Tibial artery (tissue), 4 donors: ENCODE results near the gene HIF1A.
A peak's percentile ranks its signal among the peaks of the same experiment; 100 is the strongest.

Experiments used
- DNase-seq, 2 donors: peaks; one replicate each; pipeline ENCODE4 v3.0.0-alpha.2; 2019
- H3K27ac ChIP-seq, 2 donors: fragments of 200-600 bp; sonication (generic) in 1 of 2; 1 replicate in 1 of 2; 2 replicates in 1 of 2; pipeline ENCODE4 v1.5.1; 2018 to 2019; ENCODE audit warnings: mild to moderate bottlenecking in 1 of 2
- H3K27me3 ChIP-seq, 2 donors: fragments of 200-600 bp; sonication (generic) in 1 of 2; one replicate each; pipeline versions ENCODE4 v1.5.1 to v1.6.0; 2016 to 2019
- H3K36me3 ChIP-seq, 3 donors: fragments of 200-600 bp; sonication (generic) in 2 of 3; one replicate each; pipeline ENCODE4 v1.5.1; 2016 to 2019; ENCODE audit warnings: mild to moderate bottlenecking in 2 of 3
- H3K4me1 ChIP-seq, 4 donors: fragments of 200-600 bp; sonication (generic) in 2 of 4; 1 replicate in 3 of 4; 2 replicates in 1 of 4; pipeline ENCODE4 v1.5.1; 2016 to 2019
- H3K4me3 ChIP-seq, 2 donors: fragments of 200-600 bp; sonication (generic) in 1 of 2; 1 replicate in 1 of 2; 2 replicates in 1 of 2; pipeline ENCODE4 v1.5.1; 2018 to 2019; ENCODE audit warnings: mild to moderate bottlenecking in 2 of 2
- H3K9me3 ChIP-seq, 3 donors: fragments of 200-600 bp; sonication (generic) in 1 of 3; one replicate each; pipeline ENCODE4 v1.5.1; 2016 to 2019
- intact Hi-C: fragments of 100-400 bp; cut with DNase I; formaldehyde crosslinking; loops from one replicate; pipeline ENCODE4 v1.15.0; 2023; ENCODE audit warnings: low total_unique reads
- TF ChIP-seq, protein P1 (sequence below), 2 experiments: fragments of 200-600 bp in 1 of 2; fragments of 450-650 bp in 1 of 2; IDR thresholded peaks; one replicate each; pipeline ENCODE4 v1.5.1; 2017 to 2019; ENCODE audit warnings: antibody characterized with exemption in 2 of 2, mild to moderate bottlenecking in 1 of 2, moderate library complexity in 1 of 2

Gene HIF1A

DNA sequence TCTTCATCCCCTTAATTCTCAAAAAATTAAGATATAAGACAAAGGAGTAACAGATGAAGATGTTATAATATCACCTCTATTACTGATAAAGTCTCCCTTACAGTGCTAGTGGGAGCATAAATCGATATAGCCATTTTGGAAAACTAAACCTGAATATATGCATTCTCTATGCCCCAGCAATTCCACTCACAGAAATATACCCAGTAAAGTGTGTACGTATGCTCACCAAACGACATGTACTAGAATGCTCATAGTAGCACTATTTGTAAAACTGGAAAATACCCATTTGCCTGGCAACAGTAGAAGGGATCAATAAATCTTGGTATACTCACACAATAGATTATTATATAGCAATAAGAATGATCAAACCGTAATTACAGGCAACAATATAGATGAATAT lies 44.0 kb upstream of the HIF1A start:
- Histone ChIP-seq H3K4me3 (no peak overlapping the region), H3K27me3 (no peaks in the 10 kb centered on the region), H3K36me3 (no peaks in the 10 kb centered on the region), H3K4me1 (peaks cover 0 to 13% (median 4%) of the 10 kb centered on the region in 4 donors), H3K9me3 (no peaks in the 10 kb centered on the region), H3K27ac (no peak overlapping the region)
- intact Hi-C loops, result no loop called here
- TF ChIP-seq, protein P1, sequence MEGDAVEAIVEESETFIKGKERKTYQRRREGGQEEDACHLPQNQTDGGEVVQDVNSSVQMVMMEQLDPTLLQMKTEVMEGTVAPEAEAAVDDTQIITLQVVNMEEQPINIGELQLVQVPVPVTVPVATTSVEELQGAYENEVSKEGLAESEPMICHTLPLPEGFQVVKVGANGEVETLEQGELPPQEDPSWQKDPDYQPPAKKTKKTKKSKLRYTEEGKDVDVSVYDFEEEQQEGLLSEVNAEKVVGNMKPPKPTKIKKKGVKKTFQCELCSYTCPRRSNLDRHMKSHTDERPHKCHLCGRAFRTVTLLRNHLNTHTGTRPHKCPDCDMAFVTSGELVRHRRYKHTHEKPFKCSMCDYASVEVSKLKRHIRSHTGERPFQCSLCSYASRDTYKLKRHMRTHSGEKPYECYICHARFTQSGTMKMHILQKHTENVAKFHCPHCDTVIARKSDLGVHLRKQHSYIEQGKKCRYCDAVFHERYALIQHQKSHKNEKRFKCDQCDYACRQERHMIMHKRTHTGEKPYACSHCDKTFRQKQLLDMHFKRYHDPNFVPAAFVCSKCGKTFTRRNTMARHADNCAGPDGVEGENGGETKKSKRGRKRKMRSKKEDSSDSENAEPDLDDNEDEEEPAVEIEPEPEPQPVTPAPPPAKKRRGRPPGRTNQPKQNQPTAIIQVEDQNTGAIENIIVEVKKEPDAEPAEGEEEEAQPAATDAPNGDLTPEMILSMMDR (IDR thresholded peaks at IDR 0.05), result no peak
- DNase-seq, result no peak

DNA sequence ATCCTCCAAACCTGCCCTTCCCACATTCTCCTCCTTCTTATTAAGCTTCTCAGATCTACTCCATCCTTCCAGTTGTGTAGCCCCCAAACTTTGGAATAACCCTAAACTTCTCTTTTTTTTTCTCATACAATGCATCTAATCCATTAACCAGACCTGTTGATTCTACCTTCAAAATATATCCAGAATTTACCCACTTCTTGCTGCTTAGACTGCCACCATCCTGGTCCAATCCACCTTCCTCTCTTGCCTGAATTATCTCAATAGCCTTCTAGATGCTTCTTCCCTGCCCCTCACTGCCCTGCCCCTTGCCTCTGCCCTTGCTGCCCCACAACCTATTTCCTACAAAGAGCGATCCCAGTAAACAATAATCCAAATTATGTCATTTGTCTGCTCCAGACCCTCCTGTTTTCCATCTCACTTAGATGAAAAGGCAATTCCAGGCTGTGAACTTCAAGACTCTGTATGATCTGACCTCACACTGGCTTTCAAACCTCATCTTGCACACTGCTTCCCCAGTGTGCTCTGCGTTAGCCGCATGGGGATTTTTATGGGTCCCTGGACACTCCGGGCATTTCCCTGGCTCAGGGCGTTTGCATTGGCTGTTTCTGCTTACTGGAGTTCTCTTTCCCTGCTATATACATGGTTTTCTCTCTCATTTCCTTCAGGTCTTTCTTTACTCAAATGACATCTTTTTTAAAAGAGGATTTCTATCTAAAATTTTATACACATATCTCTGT lies 42.6 kb upstream of the HIF1A start:
- H3K27ac ChIP-seq, result no peak overlapping the region
- no peak overlapping the region for H3K4me3 ChIP-seq
- H3K27me3 ChIP-seq, result no peaks in the 10 kb centered on the region
- TF ChIP-seq, protein P1 (IDR thresholded peaks at IDR 0.05), result no peak
- no peak for DNase-seq
- no peaks in the 10 kb centered on the region for H3K36me3 ChIP-seq
- intact Hi-C loops, result no loop called here
- no peaks in the 10 kb centered on the region for H3K9me3 ChIP-seq
- peaks cover 0 to 13% (median 4%) of the 10 kb centered on the region in 4 donors for H3K4me1 ChIP-seq

GRCh38 chr14:61653507-61653906 lies 41.8 kb upstream of the HIF1A start:
- intact Hi-C loops, result no loop called here
- no peaks in the 10 kb centered on the region for H3K27me3 ChIP-seq
- H3K4me3 ChIP-seq, result no peak overlapping the region
- TF ChIP-seq, protein P1 (IDR thresholded peaks at IDR 0.05), result no peak
- no peaks in the 10 kb centered on the region for H3K9me3 ChIP-seq
- H3K36me3 ChIP-seq, result no peaks in the 10 kb centered on the region
- peak in 1 of 2 donors; percentile 42 for DNase-seq
- no peak overlapping the region for H3K27ac ChIP-seq
- peaks cover 0 to 13% (median 4%) of the 10 kb centered on the region in 4 donors for H3K4me1 ChIP-seq

DNA sequence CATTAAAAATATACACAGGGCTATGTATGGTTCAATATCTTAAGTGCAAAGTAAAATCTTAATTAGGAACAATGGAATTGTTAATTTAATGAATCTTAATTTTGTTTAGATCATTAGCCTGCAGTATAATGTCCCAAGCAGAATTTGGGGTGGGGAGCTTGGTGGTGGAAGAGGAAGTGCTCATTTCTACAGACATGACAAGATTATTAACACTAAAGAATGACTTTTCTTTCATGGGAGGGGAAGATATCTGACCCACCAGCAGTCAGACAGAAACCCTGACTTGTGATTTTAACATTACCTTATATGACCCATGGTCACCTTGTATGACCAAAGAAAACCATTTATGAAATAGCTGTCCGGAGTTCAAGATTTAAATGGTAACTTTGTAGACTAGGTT lies 41.3 kb upstream of the HIF1A start:
- H3K36me3 ChIP-seq, result no peaks in the 10 kb centered on the region
- intact Hi-C loops, result no loop called here
- H3K27me3 ChIP-seq, result no peaks in the 10 kb centered on the region
- no peak for DNase-seq
- no peaks in the 10 kb centered on the region for H3K9me3 ChIP-seq
- H3K4me1 ChIP-seq, result peaks cover 0 to 13% (median 4%) of the 10 kb centered on the region in 4 donors
- H3K27ac ChIP-seq, result no peak overlapping the region
- TF ChIP-seq, protein P1 (IDR thresholded peaks at IDR 0.05), result no peak
- no peak overlapping the region for H3K4me3 ChIP-seq

DNA sequence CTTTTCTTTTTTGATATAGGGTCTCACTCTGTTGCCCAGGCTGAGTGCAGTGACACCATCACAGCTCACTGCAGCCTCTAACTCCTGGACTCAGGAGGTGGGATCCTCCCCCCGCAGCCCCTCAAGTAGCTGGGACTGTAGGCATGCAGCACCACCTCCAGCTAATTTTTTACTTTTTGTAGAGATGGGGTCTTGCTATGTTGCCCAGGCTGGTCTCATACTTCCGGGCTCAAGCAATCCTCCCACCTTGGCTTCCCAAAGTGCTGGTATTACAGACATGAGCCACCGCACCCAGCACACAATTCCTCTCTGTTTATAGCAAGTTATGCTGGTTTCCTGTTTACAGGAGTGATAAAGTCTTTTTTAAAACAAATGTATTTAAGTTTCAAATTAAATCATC lies 39.5 kb upstream of the HIF1A start:
- Histone ChIP-seq H3K36me3 (no peaks in the 10 kb centered on the region), H3K4me1 (peaks cover 0 to 21% (median 7%) of the 10 kb centered on the region in 4 donors), H3K9me3 (no peaks in the 10 kb centered on the region), H3K27ac (no peak overlapping the region), H3K4me3 (no peak overlapping the region), H3K27me3 (no peaks in the 10 kb centered on the region)
- intact Hi-C loops, result no loop called here
- no peak for DNase-seq
- TF ChIP-seq, protein P1 (IDR thresholded peaks at IDR 0.05), result no peak
